Stromal cell of bone marrow (primary cell): Measurements from ENCODE around the gene CEBPB.
"Not testable (repeated sequence)": the region's sequence is repeated elsewhere in the genome, so short reads cannot be mapped to it uniquely, and the experiment has no call there.

Experiments used
- DNase-seq: peaks from one replicate; pipeline ENCODE4 v3.0.0-alpha.2; 2012; ENCODE audit warnings: low read depth

CEBPB gene

DNA sequence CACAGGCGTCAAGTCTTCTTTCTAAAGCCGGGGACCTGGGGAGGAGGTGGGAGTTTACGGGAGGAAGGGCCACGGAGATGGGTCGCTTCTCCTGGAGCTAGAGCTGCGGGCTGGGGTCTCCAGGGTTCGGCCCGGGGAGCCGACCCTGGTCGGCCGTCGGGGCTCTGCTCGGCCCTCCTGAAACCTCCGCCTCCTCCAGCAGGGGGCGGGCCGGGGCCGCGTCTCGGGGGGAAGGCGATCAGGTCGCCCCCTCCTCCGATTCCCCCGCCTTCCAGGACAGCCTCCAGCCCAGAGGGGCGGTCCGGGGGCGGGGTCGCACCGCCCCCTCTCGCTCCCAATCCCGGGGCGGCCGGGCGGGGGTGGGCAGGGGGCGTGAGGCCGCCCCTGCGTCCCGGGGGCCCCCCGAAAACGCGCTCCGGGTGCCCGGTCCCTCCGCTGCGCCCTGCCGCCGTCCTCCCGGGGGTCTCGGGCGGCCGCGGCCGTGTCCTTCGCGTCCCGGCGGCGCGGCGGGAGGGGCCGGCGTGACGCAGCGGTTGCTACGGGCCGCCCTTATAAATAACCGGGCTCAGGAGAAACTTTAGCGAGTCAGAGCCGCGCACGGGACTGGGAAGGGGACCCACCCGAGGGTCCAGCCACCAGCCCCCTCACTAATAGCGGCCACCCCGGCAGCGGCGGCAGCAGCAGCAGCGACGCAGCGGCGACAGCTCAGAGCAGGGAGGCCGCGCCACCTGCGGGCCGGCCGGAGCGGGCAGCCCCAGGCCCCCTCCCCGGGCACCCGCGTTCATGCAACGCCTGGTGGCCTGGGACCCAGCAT lies at the start of gene CEBPB:
TSS of gene CEBPB (plus strand) at position 580 of the 814 bp plus-strand sequence. CDS start at position 784, 204 bp downstream.
- DNase-seq, result peak; percentile 83

DNA sequence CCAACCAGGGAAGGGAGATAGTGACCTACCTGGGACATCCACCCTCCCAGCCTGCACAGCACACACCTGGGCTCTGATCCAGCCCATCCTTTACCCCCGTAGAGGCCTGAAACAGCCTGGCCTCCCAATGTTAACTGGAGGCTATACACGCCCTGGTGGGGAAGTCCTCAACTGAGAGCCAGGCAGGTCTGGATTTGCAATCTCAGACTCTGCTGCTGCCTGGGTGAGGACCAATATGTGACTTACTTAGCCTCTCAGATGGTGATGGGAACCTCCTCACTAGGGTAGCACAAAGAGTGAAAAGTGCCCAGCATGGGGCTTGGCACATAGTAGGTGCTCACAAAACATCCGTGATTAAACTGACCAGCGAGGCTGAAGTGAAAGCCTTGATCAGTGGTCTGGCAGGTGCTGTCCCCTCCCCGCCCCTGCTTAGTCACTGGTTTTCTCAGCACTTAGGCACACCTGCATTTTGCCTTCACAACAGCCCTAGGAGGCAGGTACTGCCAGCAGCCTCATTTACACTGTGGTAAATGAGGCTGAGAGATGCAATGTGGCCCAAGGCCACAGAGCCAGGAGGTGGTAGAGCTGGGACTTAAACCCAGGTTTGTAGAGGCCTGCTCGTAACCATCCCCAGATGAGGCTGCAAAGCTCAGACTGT lies 49.5 kb upstream of the CEBPB start:
- no peak for DNase-seq

DNA sequence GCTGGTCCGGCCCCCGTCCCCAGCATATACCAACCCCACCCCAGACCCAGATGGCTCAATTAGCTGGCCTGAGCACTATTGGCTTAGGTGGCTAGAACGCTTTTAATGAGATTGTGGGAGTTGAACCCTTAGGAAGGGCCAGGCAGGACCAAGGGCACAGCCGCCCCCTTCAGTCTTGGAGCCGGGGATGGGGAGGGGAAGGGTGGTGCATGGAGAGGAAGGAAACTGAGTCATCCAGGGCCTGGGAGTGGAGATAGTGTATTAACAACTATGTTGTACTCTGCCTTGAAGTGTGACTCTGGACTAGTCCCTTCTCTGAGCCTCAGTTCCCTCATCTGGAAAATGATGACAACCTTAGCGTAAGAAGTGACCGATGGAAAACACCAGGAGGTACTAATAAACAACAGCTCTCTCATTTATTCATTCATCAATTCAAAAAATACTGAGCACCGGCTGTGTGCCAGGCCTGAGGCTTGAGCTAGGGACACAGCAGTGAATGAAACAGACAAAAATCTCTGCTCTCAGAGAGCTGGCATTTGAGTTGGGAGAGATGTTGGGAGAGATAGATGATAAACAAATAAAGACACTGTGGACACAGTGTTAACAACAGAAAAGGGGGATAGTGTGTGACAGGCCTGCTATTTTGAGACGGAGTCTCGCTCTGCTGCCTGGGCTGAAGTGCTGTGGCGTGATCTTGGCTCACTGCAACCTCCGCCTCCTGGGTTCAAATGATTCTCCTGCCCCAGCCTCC lies 48.6 kb upstream of the CEBPB start:
- no peak for DNase-seq

DNA sequence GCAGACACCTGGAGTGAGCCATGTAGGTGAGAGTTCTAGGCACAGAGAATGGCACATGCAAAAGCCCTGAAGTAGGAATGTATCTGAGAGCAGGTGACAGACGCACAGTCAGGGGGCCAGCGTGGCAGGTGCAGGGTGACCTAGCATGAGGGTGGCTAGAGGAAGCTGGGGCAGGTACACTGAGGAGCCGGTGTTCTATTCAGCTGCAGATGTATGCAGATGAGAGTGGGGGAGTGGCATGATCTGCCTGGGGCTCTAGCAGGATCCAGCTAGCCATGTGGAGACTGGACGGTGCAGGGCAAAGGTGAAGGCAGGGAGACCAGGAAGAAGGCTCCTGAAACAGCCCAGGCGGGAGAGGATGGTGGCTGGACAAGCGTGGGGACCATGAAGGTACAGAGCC lies 47.8 kb upstream of the CEBPB start:
- DNase-seq, result no peak

DNA sequence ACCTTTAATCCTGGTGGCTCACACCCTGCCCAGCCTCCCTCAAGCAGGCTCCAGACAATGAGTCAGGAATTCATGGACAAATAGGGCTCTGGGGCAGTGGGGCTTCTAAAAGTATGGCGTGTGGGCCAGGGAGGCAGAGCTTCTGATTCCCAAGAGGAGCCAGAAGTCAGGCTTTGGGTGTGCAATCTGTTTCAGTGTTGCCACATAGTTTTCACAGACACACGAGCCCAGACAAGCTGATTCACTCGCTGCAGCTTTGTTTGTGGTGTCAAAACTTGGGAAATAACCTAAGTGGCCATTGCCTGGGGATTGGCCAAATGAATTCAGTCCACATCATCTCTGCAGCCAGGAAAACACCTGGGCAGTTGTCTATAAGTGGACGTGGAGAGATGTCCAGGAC lies 46.3 kb upstream of the CEBPB start:
- peak; percentile 99 for DNase-seq

DNA sequence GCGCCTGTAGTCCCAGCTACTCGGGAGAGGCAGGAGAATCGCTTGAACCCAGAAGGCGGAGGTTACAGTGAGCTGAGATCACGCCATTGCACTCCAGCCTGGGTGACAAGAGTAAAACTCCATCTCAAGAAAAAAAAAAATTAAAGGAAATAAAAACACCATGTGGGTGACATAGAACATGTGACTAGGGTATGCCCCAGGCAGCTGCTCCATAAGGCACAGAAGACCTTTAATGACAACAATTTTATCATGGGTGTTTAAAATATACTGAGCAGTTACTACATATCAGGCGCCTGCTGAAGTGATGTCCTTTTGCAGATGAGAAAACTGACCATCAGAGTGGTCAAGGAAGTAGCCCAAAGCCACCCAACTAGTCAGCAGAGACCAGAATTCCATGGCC lies 45.1 kb upstream of the CEBPB start:
- DNase-seq, result no peak

DNA sequence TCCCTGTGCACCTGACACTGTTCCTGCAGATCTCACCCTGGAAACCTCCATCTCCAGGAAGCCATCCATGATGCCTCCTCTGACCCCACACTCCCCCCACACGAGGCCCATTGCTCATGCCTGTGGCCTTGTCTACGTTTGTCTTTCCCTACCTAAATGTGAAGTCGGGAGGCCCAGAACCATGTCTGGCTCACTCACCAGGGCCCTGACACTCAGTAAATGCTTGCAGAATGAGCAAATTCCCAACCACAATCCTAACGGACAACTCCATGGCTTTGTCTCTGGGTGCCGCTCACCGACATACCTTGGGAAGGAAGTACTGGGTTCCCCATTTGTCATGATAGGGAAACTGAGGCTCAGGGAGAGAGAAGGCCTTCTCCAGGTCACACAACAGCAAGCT lies 44.4 kb upstream of the CEBPB start:
- DNase-seq, result no peak

DNA sequence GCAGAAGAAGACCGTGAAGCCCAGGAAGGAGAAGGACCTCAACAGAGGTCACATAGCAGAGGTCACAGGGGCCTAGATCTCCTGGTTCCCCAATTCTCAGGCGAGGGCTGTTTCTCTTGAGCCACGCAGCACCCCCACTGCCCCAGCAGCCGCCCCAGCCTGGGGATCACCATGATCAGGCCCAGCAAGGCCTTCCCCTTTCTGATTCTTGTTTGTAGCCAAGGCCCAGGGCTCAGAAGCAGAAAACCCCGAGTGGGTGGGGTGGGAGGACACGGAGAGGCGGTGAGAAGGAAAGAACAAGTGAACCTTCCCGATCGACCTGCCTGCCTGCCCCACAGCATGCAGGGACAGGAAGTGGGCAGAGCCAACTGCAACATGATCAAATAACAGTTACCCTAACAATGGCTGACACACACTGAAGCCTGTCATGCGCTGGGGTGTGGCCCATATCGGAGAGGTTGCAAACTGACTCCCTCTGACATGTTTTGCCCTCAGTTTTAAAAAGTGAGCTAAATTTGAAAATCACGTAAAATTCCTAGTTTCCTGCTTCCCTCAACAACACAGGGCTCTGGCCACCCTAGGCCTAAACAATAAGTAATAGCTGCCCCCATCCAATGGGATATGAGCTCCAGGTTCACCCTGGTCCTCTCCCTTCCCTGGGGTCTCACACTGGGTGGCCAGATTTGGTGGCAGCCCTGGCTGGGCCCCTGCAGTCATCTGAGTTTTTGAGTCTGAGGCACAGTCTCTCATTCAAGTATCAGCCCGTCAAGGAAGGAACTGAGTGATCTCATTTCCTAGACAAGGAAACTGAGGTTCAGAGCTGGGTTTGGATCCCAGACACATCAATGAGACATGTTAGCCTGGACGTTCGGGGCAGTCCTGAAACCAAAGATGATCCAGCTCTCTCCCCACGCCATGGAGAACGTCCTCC lies 43.6 kb upstream of the CEBPB start:
- DNase-seq, result no peak

DNA sequence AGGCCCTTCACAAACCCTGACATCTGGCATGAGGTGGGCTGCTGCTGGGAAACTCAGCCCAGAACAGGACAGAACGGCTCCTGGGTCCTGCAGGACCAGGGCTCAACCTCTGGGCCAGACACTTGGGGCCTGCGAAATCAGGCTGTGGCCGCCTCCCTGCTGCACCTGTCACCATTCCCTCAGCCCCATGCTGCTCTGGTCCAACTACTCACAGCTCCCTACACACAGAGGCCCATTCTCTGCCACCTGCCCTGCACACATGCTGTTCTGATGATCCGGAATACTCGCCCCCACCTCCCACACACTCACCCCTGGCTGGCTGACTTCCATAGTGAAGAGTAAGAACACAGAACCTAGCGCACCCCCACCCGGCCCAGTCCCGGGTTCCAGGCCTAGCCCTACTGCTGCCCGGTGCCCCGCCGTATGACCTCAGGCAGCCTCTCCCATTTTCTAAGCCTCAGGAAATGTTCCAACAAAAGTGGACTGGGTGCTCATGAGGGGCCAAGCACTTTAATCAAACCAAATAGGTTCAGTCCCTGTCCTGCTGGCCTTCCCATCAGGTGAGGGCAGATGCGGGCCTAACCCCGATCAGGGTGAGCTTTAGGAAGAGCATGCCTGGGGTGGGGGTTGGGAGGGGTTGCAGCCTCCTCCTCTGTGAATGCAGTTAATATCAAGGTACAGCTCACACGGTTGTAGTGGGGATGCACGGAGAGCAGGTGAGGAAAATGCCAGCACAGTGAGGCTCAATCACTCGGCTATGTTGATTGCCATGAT lies 41.0 kb upstream of the CEBPB start:
- no peak for DNase-seq

DNA sequence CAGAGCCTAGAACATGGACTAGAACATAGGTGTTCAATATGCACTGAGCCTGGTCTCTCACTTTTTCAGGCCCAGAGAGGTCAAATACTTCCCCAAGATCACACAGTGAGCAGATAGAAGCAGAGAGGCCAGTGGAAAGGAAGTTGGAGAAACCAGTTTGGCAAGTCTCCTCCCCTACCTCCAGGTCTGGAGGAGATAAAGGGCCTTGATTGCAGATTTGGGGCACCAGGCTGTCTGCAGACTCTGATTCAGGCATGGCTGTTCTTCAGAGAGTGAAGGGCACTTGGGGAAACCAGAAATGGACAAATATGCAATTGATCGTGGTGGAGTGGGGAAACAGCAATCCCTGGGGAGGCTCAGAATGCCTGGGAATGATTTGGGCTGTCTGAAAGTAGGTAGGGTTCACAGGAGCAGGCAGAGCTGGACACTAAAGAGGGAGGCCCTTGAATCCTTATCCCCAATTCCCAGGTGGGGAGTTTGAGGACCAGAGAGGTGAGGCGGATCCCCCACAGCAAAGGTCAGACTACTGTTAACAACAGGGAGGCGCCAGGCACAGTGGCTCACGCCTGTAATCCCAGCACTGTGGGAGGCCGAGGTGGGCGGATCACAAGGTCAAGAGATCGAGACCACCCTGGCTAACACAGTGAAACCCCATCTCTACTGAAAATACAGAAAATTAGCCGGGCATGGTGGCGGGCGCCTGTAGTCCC lies 39.4 kb upstream of the CEBPB start:
- no peak for DNase-seq

DNA sequence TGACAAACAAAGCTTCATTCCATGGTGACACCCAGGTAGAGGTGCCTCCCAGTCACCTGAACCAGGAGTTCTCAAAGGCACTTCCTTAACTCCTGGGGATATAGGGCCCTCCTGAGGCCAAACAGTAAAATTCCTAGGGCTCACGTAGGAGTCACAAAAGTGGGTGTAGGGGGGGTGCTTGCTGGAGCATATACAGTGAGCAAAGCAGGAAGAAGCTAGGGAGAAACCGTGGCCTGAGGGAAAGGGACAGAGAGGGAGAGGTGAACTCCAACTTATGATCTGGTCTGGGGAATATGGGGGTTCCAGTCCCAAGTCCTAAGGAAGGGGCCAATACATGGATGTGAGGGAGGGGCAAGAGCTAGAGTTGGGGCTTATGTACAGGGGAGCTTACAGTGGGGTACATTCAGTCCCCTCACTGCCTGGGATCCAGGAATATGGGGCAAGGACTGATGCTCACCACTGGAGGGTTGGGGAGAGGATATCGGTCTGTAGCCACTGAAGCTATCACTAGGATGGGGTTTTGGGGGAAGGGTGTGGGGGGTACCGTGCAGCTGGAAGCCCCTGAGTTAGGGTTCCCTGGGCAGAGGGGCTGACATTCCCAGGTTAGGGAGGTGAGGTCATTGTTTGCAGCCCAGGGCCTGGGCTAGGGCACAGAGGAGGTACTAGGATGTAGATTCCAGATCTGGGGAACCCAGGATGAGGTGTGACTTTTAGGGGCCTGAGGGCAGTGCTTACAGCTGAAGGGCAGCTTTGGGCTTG lies 38.1 kb upstream of the CEBPB start:
- no peak for DNase-seq

DNA sequence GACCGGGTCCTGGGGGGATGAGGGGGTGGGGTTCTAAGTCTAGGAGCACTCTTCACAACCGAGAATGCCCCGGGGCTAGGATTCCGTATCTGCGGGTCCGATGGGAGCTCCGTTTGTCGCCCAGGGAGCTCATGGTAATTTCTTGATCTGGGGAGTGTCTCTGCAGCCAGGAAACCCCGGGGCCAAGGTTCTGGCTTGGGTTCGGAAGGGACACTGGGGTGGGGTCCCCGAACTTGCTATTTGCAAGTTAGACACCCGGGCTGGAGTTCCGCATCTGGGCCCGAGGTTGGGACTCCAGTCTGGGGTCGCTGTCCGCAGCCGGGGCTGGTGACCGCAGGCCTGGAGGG lies 37.5 kb upstream of the CEBPB start:
- no peak for DNase-seq

DNA sequence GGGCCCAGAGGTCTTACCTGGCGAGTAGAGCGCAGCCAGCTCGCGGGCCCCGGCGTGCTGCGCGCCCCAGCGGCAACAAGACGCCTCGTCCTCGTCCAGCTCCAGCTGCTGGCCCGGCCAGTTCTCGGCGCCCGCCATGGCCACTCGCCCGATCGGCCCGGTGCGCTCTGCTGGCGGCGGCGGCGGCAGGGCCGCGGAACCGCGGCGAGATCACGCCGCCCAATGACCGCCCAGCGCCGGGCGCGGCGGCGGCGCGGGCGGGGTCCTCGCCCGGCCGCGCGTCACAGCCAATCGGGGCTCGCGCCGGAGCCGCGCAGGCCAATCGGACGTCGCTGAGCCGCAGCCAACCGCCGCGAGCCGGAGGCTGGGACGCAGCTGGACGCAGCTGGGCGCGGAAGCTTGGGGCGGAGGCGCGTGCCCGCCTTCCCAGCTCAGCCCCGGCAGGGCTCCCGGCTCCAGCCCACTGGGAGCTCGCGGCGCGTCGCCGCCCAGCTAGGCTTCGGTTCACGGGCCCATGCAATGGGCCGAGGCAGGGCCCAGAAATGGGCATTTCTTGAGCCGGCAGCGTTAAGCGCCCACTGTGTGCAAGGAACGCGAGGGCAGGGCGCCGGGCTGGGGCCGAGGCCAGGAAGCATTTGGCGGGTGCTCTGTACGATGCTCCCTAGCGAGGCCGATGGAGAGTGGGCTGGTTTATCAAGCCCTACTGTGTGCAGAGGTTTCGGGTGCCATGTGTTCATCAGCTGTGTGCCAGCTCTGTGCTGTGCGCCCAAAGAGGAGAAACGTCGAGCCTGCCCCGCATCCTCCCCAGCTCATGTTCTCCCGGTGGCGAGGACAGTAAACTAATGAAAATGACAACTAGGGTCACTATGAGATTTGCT lies 36.9 kb upstream of the CEBPB start, which contains the start of gene PEDS1:
TSS of gene PEDS1 (minus strand) at position 224 of the 878 bp plus-strand sequence. CDS start at position 138, 86 bp downstream.
- peak; percentile 83 for DNase-seq

DNA sequence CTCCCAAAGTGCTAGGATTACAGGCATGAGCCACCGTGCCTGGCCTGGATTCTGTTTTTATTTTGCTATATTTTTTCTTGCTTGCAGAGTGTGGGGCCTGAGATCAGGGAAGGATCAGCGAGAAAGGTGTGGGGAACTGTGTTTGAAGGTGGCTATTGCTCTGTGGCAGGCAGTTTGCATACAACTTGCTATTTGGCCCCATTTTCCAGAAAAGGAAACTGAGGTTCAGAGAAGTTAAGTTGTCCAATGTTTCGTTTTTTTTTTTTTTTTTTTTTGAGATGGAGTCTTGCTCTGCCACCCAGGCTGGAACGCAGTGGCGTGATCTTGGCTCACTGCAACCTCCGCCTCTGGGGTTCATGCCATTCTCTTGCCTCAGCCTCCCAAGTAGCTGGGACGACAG lies 29.1 kb upstream of the CEBPB start:
- not testable (repeated sequence) for DNase-seq

DNA sequence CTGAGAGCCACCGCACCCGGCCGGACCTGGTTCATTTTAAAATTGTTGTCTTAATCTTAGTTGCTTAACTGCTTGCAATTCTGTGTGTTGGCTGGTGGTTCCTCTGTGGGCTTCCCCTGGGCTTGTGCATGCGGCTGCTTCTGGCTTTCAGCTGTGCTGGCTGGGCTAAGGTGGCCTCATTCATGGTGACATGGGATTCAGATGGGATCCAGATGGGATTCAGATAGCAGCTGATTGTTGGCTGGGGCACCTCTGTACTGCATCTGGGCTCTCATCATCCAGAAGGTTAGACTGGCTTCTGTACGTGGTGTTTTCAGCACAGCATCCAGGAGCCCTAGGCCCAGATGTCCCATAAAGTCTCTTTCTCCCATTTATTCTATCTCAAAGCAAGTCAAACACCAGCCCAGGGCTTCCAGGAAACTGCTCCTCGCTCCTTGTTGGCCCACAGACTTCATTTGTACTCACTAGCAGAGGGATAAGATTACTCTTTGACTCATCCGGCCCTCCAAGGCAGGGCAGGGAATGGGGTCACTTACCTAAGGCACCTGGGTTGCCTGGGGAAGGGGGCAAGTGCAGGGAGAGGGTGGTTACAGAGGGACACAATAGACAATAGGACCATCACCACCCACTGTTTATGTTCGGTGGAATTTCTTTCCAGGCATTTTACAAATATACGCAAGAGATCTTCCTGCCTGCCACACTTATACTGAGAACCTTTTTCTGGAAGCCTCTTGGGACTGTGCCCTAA lies 26.9 kb upstream of the CEBPB start:
- no peak for DNase-seq

DNA sequence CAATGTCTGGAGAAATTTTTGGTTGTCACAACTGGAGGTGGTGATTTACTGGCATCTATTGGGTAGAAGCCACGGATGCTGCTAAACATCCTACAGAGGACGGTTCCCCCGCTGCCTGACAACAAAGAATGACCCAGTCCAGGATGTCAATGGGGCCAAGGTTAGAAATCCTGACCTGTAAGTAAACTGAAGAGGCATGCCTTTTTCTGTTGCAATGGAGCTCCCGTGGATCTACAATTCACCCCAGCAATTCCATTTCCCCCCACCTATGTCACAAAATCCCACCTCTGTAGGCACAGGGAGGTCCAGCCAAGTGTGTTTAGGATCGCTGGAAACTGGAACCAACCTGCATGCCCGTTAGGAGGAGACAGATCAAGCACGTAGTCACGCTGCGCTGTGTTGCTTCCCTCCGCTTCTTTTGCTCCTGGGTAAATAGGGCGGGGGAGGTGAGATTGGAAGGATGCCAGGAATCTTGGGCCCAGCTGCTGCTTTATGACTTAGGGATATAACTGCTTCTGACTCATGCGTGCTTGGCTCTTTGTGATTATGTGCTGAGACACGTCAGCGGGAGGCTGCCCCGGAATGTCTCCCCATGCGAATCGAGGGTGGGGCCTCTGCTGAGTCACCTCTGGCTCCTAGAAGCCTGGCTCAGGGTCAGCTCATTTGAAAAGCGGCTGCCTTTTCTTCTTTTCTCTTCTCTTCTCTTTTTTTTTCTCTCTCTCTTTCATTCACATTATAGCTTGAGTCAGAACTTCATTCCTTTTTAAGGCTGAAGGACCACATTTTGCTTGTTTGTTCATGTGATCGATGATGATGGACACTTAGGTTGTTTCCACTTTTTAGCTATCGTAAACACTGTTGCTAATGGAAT lies 24.7 kb upstream of the CEBPB start:
- peak; percentile 100 for DNase-seq

DNA sequence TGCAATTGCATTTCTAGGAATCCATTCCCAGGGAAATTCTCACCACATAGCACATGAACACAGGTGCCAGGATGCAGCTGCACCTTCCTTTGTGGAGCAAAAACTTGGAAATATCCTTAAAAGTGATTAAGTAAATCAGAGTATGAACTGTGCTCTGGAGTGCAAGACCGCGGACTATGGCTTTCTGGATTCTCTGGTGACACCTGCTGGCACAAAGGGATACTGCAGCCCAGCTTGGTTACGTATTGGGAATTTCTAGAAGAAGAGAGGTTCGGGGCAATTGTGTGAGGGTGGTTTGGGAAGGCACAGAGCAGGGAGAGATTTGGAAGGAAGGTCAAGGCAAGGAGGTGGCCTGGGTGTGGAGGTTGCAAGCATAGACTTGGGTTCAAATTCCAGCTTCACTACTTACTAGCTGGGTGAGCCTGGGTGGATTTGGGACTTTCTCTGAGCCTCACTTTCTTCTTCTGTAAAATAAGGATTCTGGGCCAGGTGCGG lies 21.3 kb upstream of the CEBPB start:
- no peak for DNase-seq
